Brain microvascular endothelial cell (primary cell): ENCODE measurements around the gene GCH1.

Experiments used
- DNase-seq: peaks from one replicate; pipeline ENCODE4 v3.0.0-alpha.2; 2020
- H3K27ac ChIP-seq: fragments of 250-450 bp; sonication (Bioruptor Pico); 2 replicates; pipeline ENCODE4 v1.5.1; 2020; ENCODE audit warnings: mild to moderate bottlenecking, moderate library complexity
- H3K27me3 ChIP-seq: fragments of 250-450 bp; sonication (Bioruptor Pico); replicated peaks from 2 replicates; pipeline ENCODE4 v1.5.1; 2020; ENCODE audit warnings: mild to moderate bottlenecking
- H3K36me3 ChIP-seq: fragments of 250-450 bp; sonication (Bioruptor Pico); replicated peaks from 2 replicates; pipeline ENCODE4 v1.5.1; 2020; ENCODE audit warnings: mild to moderate bottlenecking
- H3K4me3 ChIP-seq: 2 replicates; pipeline ENCODE4 v1.5.1; 2011; ENCODE audit warnings: low read depth, mild to moderate bottlenecking, control low read depth, low read length, moderate library complexity
- CTCF ChIP-seq: IDR thresholded peaks from 2 replicates; pipeline ENCODE4 v1.5.1; 2011; ENCODE audit warnings: low read depth, mild to moderate bottlenecking, moderate library complexity, low read length, control low read depth, inconsistent platforms; ENCODE audit errors: missing control alignments
- in situ Hi-C: cut with HindIII; loops from 2 replicates; pipeline ENCODE4 v1.10.0; 2017; ENCODE audit warnings: low sequenced_read_pairs, low pct_ligation_motif_present

Gene GCH1

GRCh38 chr14:54902521-54903420, at the start of gene GCH1:
TSS of gene GCH1 (minus strand) at chr14:54902826. CDS start at chr14:54902663, 163 bp downstream.
- Histone ChIP-seq H3K27me3 (no peaks in the 10 kb centered on the region), H3K27ac (no peak within 1 kb of the TSS), H3K36me3 (no peaks in the 10 kb centered on the region), H3K4me3 (peak within 1 kb of the TSS; percentile 73)
- in situ Hi-C loops: no loop called here
- peak; percentile 33 for DNase-seq
- peak; percentile 35 for TF ChIP-seq CTCF

- no peak for TF ChIP-seq CTCF
- in situ Hi-C loops: no loop called here
- H3K27ac ChIP-seq: no peak overlapping the region
- no peak overlapping the region for H3K4me3 ChIP-seq
- no peaks in the 10 kb centered on the region for H3K36me3 ChIP-seq
- no peaks in the 10 kb centered on the region for H3K27me3 ChIP-seq
- no peak for DNase-seq
Observed at GRCh38 chr14:54947230-54947629, 44.6 kb upstream of the GCH1 start.

- Histone ChIP-seq H3K4me3 (no peak overlapping the region), H3K27ac (no peak overlapping the region), H3K27me3 (no peaks in the 10 kb centered on the region), H3K36me3 (no peaks in the 10 kb centered on the region)
- in situ Hi-C loops: no loop called here
- no peak for DNase-seq
- no peak for TF ChIP-seq CTCF
Observed at GRCh38 chr14:54946500-54946899, 43.9 kb upstream of the GCH1 start.

DNA sequence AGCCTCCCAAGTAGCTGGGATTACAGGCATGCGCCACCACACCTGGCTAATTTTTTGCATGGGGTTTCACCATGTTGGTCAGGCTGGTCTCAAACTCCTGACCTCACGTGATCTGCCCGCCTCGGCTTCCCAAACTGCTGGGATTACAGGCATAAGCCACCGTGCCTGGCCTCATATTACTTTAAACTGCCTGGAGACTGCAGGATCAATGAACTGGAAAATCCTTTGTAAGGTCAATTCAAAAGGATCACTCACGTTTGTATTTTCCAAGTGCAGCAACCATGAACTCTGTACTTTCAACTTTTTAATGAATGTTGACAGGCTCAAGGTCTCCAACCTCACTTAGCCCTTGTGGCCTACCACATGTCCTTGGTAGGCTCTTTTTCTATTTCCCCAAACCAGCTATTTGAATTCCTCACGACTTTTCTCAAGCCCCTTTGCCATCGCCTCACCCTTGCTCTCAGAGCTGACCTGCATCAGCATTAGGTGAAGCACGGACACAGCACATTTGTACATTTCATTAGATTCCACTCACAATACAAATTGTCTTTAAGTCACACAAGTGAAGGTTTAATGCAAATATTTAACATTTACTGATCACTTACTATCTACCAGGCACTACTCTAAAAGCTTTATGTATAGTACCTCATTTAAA, 42.2 kb upstream of the GCH1 start:
- no peak for DNase-seq
- Histone ChIP-seq H3K27me3 (no peaks in the 10 kb centered on the region), H3K36me3 (no peaks in the 10 kb centered on the region), H3K27ac (no peak overlapping the region), H3K4me3 (no peak overlapping the region)
- in situ Hi-C loops: no loop called here
- no peak for TF ChIP-seq CTCF

DNA sequence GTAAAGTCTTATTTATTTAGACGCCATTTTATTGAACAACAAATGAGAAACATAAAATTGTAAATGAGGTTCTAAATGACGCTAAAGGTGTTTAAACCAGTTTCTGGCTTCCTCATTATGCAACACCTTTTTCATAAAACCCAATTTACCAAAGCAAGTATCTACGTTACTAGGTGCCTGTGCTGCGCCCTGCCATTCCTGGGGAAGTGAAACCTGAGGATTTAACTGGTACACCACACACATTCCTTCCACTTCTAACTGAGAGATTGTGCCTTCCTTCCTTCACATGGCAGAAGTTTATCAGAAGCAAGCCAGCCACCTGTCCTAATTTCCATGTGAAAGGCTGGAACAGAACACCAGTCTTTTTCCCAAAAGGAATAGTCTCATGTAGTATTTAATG, 40.3 kb upstream of the GCH1 start:
- DNase-seq: no peak
- in situ Hi-C loops: no loop called here
- no peak for TF ChIP-seq CTCF
- H3K27me3 ChIP-seq: no peaks in the 10 kb centered on the region
- H3K4me3 ChIP-seq: no peak overlapping the region
- no peaks in the 10 kb centered on the region for H3K36me3 ChIP-seq
- H3K27ac ChIP-seq: no peak overlapping the region
